WTC11 (cell line): Measurements from ENCODE around the gene TXNDC2. TPM values are rescaled to one million over a fixed set of nuclear protein-coding genes. Genes with fewer than 3 reads are reported as not detected.

Experiments
- ATAC-seq: fragments of 200-7000 bp; cut with Tn5 transposase; 2 replicates; pipeline ENCODE4 v1.10.0; 2021; ENCODE audit warnings: mild to moderate bottlenecking, moderate library complexity
- CTCF ChIA-PET: fragments of 300-600 bp; sonication (Branson Sonifier 250); formaldehyde crosslinking; loops from one replicate; lab custom pipeline; 2021; ENCODE audit warnings: antibody characterized with exemption; lab: Charles Lee
- POLR2A ChIA-PET: fragments of 350-600 bp; sonication (Branson Sonifier 250); formaldehyde crosslinking; loops from one replicate; lab custom pipeline; 2021; ENCODE audit warnings: antibody characterized with exemption; lab: Charles Lee
- DNase-seq: peaks from one replicate; pipeline ENCODE4 v3.0.0; 2021; ENCODE audit warnings: low spot score
- H3K27ac Mint-ChIP-seq: 2 replicates; pipeline ENCODE4 v1.8.0; 2021; ENCODE audit warnings: mixed read lengths
- H3K27me3 Mint-ChIP-seq: 2 replicates; pipeline ENCODE4 v1.8.0; 2021; ENCODE audit warnings: low read depth, mild to moderate bottlenecking, moderate library complexity, mixed read lengths
- H3K36me3 Mint-ChIP-seq: 2 replicates; pipeline ENCODE4 v1.8.0; 2021; ENCODE audit warnings: mixed read lengths
- H3K4me1 Mint-ChIP-seq: 2 replicates; pipeline ENCODE4 v1.8.0; 2022; ENCODE audit warnings: mixed read lengths
- H3K4me3 Mint-ChIP-seq: 2 replicates; pipeline ENCODE4 v1.8.0; 2021; ENCODE audit warnings: mild to moderate bottlenecking, moderate library complexity, mixed read lengths
- H3K9me3 Mint-ChIP-seq: 2 replicates; pipeline ENCODE4 v1.8.0; 2021; ENCODE audit warnings: mixed read lengths
- AFF4 ChIP-seq: sonication (generic); formaldehyde crosslinking; IDR thresholded peaks from 2 replicates; pipeline ENCODE4 v1.8.1; 2023; ENCODE audit warnings: mild to moderate bottlenecking, missing genetic modification reagents, borderline replicate concordance
- ATF3 ChIP-seq: sonication (generic); formaldehyde crosslinking; conservative IDR thresholded peaks from 2 replicates; pipeline ENCODE4 v1.8.1; 2022; ENCODE audit warnings: mild to moderate bottlenecking, missing genetic modification reagents
- ATF6 ChIP-seq: sonication (generic); formaldehyde crosslinking; IDR thresholded peaks from 2 replicates; pipeline ENCODE4 v1.8.1; 2023; ENCODE audit warnings: mild to moderate bottlenecking, missing genetic modification reagents
- CDX4 ChIP-seq: fragments of 250-450 bp; sonication (Bioruptor Pico); IDR thresholded peaks from 2 replicates; pipeline ENCODE4 v1.9.0; 2021; ENCODE audit warnings: moderate library complexity, mild to moderate bottlenecking, inconsistent platforms, borderline replicate concordance
- E2F5 ChIP-seq: sonication (generic); formaldehyde crosslinking; IDR thresholded peaks from 2 replicates; pipeline ENCODE4 v1.8.1; 2022; ENCODE audit warnings: mild to moderate bottlenecking, moderate library complexity, missing genetic modification reagents
- ELF4 ChIP-seq: sonication (generic); formaldehyde crosslinking; IDR thresholded peaks from 2 replicates; pipeline ENCODE4 v1.8.1; 2022; ENCODE audit warnings: low read depth, mild to moderate bottlenecking, moderate library complexity, missing genetic modification reagents
- JUN ChIP-seq: sonication (generic); formaldehyde crosslinking; IDR thresholded peaks from 2 replicates; pipeline ENCODE4 v1.8.0; 2023; ENCODE audit warnings: mild to moderate bottlenecking, missing genetic modification reagents
- NFYB ChIP-seq: sonication (generic); formaldehyde crosslinking; conservative IDR thresholded peaks from 2 replicates; pipeline ENCODE4 v1.8.0; 2022; ENCODE audit warnings: low read depth, missing genetic modification reagents
- NR3C1 ChIP-seq: sonication (generic); formaldehyde crosslinking; conservative IDR thresholded peaks from 2 replicates; pipeline ENCODE4 v1.8.1; 2023; ENCODE audit warnings: low read depth, mild to moderate bottlenecking, missing genetic modification reagents
- RORB ChIP-seq: fragments of 250-450 bp; sonication (Bioruptor Pico); IDR thresholded peaks from 2 replicates; pipeline ENCODE4 v1.9.0; 2021; ENCODE audit warnings: mild to moderate bottlenecking
- SMAD4 ChIP-seq: sonication (generic); formaldehyde crosslinking; IDR thresholded peaks from 2 replicates; pipeline ENCODE4 v1.8.0; 2022; ENCODE audit warnings: mild to moderate bottlenecking, missing genetic modification reagents
- TEAD1 ChIP-seq: sonication (generic); formaldehyde crosslinking; IDR thresholded peaks from 2 replicates; pipeline ENCODE4 v1.8.0; 2022; ENCODE audit warnings: mild to moderate bottlenecking, missing genetic modification reagents
- USF1 ChIP-seq: sonication (generic); formaldehyde crosslinking; IDR thresholded peaks from 2 replicates; pipeline ENCODE4 v1.8.0; 2022; ENCODE audit warnings: mild to moderate bottlenecking, missing genetic modification reagents
- ZBTB21 ChIP-seq: sonication (generic); formaldehyde crosslinking; IDR thresholded peaks from 2 replicates; pipeline ENCODE4 v1.8.1; 2023; ENCODE audit warnings: mild to moderate bottlenecking, missing genetic modification reagents, borderline replicate concordance
- ZNF423 ChIP-seq: fragments of 250-450 bp; sonication (Bioruptor Pico); IDR thresholded peaks from 2 replicates; pipeline ENCODE4 v2.1.2; 2022; ENCODE audit warnings: mild to moderate bottlenecking, moderate library complexity
- ZNF425 ChIP-seq: fragments of 250-450 bp; sonication (Bioruptor Pico); conservative IDR thresholded peaks from 2 replicates; pipeline ENCODE4 v1.9.0; 2021; ENCODE audit warnings: mild to moderate bottlenecking
- total RNA-seq: library from RNA; stranded (reverse); gene quantifications from 3 replicates; pipeline ENCODE4 v1.2.3, GENCODE V29; 2021

TXNDC2 gene
- total RNA-seq, 1 experiment from 2014 or later, result 0.26 TPM

GRCh38 chr18:9928646-9929259, 43.0 kb downstream of the TXNDC2 start:
- POLR2A ChIA-PET, result no interaction called here
- no peak for TF ChIP-seq NFYB (CRISPR knock-in tag)
- TF ChIP-seq ATF3 (CRISPR knock-in tag), result no peak
- peaks cover 20% of the 10 kb centered on the region for H3K36me3 Mint-ChIP-seq
- CTCF ChIA-PET, result no interaction called here
- no peak overlapping the region for H3K4me3 Mint-ChIP-seq
- H3K9me3 Mint-ChIP-seq, result no peaks in the 10 kb centered on the region
- H3K27me3 Mint-ChIP-seq, result no peaks in the 10 kb centered on the region
- peaks cover 68% of the 10 kb centered on the region for H3K4me1 Mint-ChIP-seq
- DNase-seq, result no peak
- no peak overlapping the region for H3K27ac Mint-ChIP-seq
- ATAC-seq, result no peak

- no peak for ATAC-seq
- TF ChIP-seq ZBTB21 (CRISPR knock-in tag), result no peak
- no peak for TF ChIP-seq USF1 (CRISPR knock-in tag)
- no peak for TF ChIP-seq NR3C1
- TF ChIP-seq ZNF423 (CRISPR knock-in tag), result no peak
- TF ChIP-seq RORB (CRISPR knock-in tag), result no peak
- no peak for DNase-seq
- POLR2A ChIA-PET, result no interaction called here
- H3K4me1 Mint-ChIP-seq, result peaks cover 58% of the 10 kb centered on the region
- H3K9me3 Mint-ChIP-seq, result no peaks in the 10 kb centered on the region
- CTCF ChIA-PET, result no interaction called here
- no peak overlapping the region for H3K4me3 Mint-ChIP-seq
- no peaks in the 10 kb centered on the region for H3K27me3 Mint-ChIP-seq
- peaks cover 22% of the 10 kb centered on the region for H3K36me3 Mint-ChIP-seq
- H3K27ac Mint-ChIP-seq, result peak overlapping the region; percentile 5
Observed at GRCh38 chr18:9930299-9930884, 44.6 kb downstream of the TXNDC2 start.

- peaks cover 25% of the 10 kb centered on the region for H3K36me3 Mint-ChIP-seq
- H3K9me3 Mint-ChIP-seq, result no peaks in the 10 kb centered on the region
- ChIA-PET CTCF (no interaction called here), POLR2A (no interaction called here)
- H3K4me3 Mint-ChIP-seq, result no peak overlapping the region
- ATAC-seq (no peak), DNase-seq (no peak)
- H3K27ac Mint-ChIP-seq, result peak overlapping the region; percentile 85
- H3K27me3 Mint-ChIP-seq, result no peaks in the 10 kb centered on the region
- peaks cover 52% of the 10 kb centered on the region for H3K4me1 Mint-ChIP-seq
- no peak for TF ChIP-seq ATF6 (CRISPR knock-in tag)
Observed at GRCh38 chr18:9931146-9931545, 45.4 kb downstream of the TXNDC2 start.

- H3K9me3 Mint-ChIP-seq, result no peaks in the 10 kb centered on the region
- DNase-seq (no peak), ATAC-seq (no peak)
- ChIA-PET POLR2A (no interaction called here), CTCF (no interaction called here)
- H3K4me1 Mint-ChIP-seq, result peaks cover 47% of the 10 kb centered on the region
- peak overlapping the region; percentile 92; the same call in 1 of the 2 replicates for H3K27ac Mint-ChIP-seq
- H3K4me3 Mint-ChIP-seq, result no peak overlapping the region
- no peaks in the 10 kb centered on the region for H3K27me3 Mint-ChIP-seq
- H3K36me3 Mint-ChIP-seq, result peaks cover 28% of the 10 kb centered on the region
- TF ChIP-seq CDX4 (no peak), ZNF425 (CRISPR knock-in tag) (no peak), ELF4 (CRISPR knock-in tag) (no peak), SMAD4 (CRISPR knock-in tag) (no peak), JUN (CRISPR knock-in tag) (no peak), AFF4 (CRISPR knock-in tag) (no peak), E2F5 (no peak), TEAD1 (CRISPR knock-in tag) (no peak)
Observed at GRCh38 chr18:9931678-9932077, 45.9 kb downstream of the TXNDC2 start.
